Esophagus muscularis mucosa (tissue), 4 donors: ENCODE data around the gene PCDHB11. TPM values are rescaled to one million over a fixed set of nuclear protein-coding genes. Genes with fewer than 3 reads are reported as not detected.
A peak's percentile ranks its signal among the peaks of the same experiment; 100 is the strongest.
"Not testable (repeated sequence)": the region's sequence is repeated elsewhere in the genome, so short reads cannot be mapped to it uniquely, and the experiment has no call there.

Experiments used
- DNase-seq: peaks from one replicate; pipeline ENCODE4 v3.0.0-alpha.2; 2017; ENCODE audit errors: extremely low spot score
- H3K27ac ChIP-seq, 4 donors: fragments of 200-600 bp; sonication (generic); replicated peaks in 1 of 4; 1 replicate in 3 of 4; 2 replicates in 1 of 4; pipeline ENCODE4 v1.5.1; 2016 to 2019; ENCODE audit warnings: mild to moderate bottlenecking in 1 of 4
- H3K27me3 ChIP-seq, 4 donors: fragments of 200-600 bp; sonication (generic); one replicate each; pipeline versions ENCODE4 v1.5.1 to v1.6.0; 2016 to 2019
- H3K36me3 ChIP-seq, 4 donors: fragments of 200-600 bp; sonication (generic); one replicate each; pipeline ENCODE4 v1.5.1; 2016 to 2019
- H3K4me1 ChIP-seq, 4 donors: fragments of 200-600 bp; sonication (generic); one replicate each; pipeline ENCODE4 v1.5.1; 2016 to 2019
- H3K4me3 ChIP-seq, 4 donors: fragments of 200-600 bp; sonication (generic); 1 replicate in 2 of 4; 2 replicates in 2 of 4; pipeline ENCODE4 v1.5.1; 2016 to 2019; ENCODE audit warnings: mild to moderate bottlenecking in 4 of 4, moderate library complexity in 1 of 4
- H3K9me3 ChIP-seq, 4 donors: fragments of 200-600 bp; sonication (generic); 1 replicate in 3 of 4; 2 replicates in 1 of 4; pipeline ENCODE4 v1.5.1; 2016 to 2019
- CTCF ChIP-seq, 3 experiments: fragments of 200-600 bp in 2 of 3; fragments of 450-650 bp in 1 of 3; sonication (generic) in 2 of 3; IDR thresholded peaks; one replicate each; pipeline ENCODE4 v1.5.1; 2017 to 2019; ENCODE audit warnings: antibody characterized with exemption in 3 of 3, mild to moderate bottlenecking in 2 of 3, moderate library complexity in 1 of 3
- EP300 ChIP-seq: sonication (generic); formaldehyde crosslinking; IDR thresholded peaks from one replicate; pipeline ENCODE4 v1.6.1; 2017; ENCODE audit warnings: antibody characterized with exemption
- POLR2A ChIP-seq: fragments of 450-650 bp; IDR thresholded peaks from one replicate; pipeline ENCODE4 v1.6.1; 2017; ENCODE audit warnings: antibody characterized with exemption, moderate library complexity, mild to moderate bottlenecking, low read depth
- POLR2AphosphoS5 ChIP-seq, 2 donors: sonication (generic); formaldehyde crosslinking; IDR thresholded peaks; one replicate each; pipeline ENCODE4 v1.6.1; 2017; ENCODE audit warnings: antibody characterized with exemption in 2 of 2
- WGBS: methylation state at CpG from one replicate; pipeline ENCODE4 v1.1.5; 2018; 5-methylcytosine and 5-hydroxymethylcytosine counted together
- intact Hi-C: fragments of 100-400 bp; cut with DNase I; formaldehyde crosslinking; loops from one replicate; pipeline ENCODE4 v1.15.1; 2023
- total RNA-seq, 4 donors: library from RNA; depleted of rRNA; stranded (reverse); fragments of >200 nt; gene quantifications; one replicate each; pipeline versions ENCODE4 v1.1.0 to v1.2.1, GENCODE V29; 2016

The PCDHB11 gene
- total RNA-seq, 4 donors from 2014 or later: 1.7 to 4.6 (median 2.9) TPM

- Histone ChIP-seq H3K36me3 (no peaks in the 10 kb centered on the region), H3K27ac (no peak overlapping the region), H3K9me3 (peaks cover 0 to 82% (median 73%) of the 10 kb centered on the region in 4 donors), H3K4me1 (no peaks in the 10 kb centered on the region), H3K27me3 (peaks cover 0 to 64% (median 0%) of the 10 kb centered on the region in 4 donors), H3K4me3 (no peak overlapping the region)
- WGBS: 35% methylated on average over 21 of the region's 21 CpGs
- TF ChIP-seq POLR2AphosphoS5 (IDR thresholded peaks at IDR 0.05) (no peak), CTCF (IDR thresholded peaks at IDR 0.05) (no peak), EP300 (no peak), POLR2A (no peak)
- no peak for DNase-seq
- intact Hi-C loops: no loop called here
Measured at GRCh38 chr5:141155540-141156374, 43.7 kb upstream of the PCDHB11 start.

GRCh38 chr5:141157356-141157755, 42.1 kb upstream of the PCDHB11 start:
- 29% methylated on average over 6 of the region's 38 CpGs for WGBS
- peaks cover 0 to 72% (median 64%) of the 10 kb centered on the region in 4 donors for H3K9me3 ChIP-seq
- H3K27ac ChIP-seq, DNase-seq, H3K4me3 ChIP-seq, H3K36me3 ChIP-seq, H3K4me1 ChIP-seq, intact Hi-C loops: not testable (repeated sequence)
- peaks cover 0 to 49% (median 0%) of the 10 kb centered on the region in 4 donors for H3K27me3 ChIP-seq

- H3K36me3 ChIP-seq, intact Hi-C loops, H3K4me3 ChIP-seq, H3K27ac ChIP-seq, DNase-seq, H3K4me1 ChIP-seq: not testable (repeated sequence)
- peaks cover 0 to 48% (median 0%) of the 10 kb centered on the region in 4 donors for H3K27me3 ChIP-seq
- peaks cover 0 to 73% (median 67%) of the 10 kb centered on the region in 4 donors for H3K9me3 ChIP-seq
- 37% methylated on average over 17 of the region's 28 CpGs for WGBS
Measured at GRCh38 chr5:141157901-141158300, 41.5 kb upstream of the PCDHB11 start.

GRCh38 chr5:141172381-141173204, 26.8 kb upstream of the PCDHB11 start, which contains the start of gene PCDHB7:
Gene PCDHB7 (plus strand): TSS chr5:141172644. CDS start chr5:141172836, 192 bp downstream.
- intact Hi-C loops: no loop called here
- 35% methylated on average over 20 of the region's 20 CpGs for WGBS
- H3K9me3 ChIP-seq: peaks cover 0 to 55% (median 39%) of the 10 kb centered on the region in 4 donors
- H3K27ac ChIP-seq: no peak within 1 kb of the TSS
- peaks cover 0 to 44% (median 0%) of the 10 kb centered on the region in 4 donors for H3K27me3 ChIP-seq
- H3K4me1 ChIP-seq: no peaks in the 10 kb centered on the region
- no peak for DNase-seq
- H3K4me3 ChIP-seq: peak within 1 kb of the TSS; percentile 4 to 31 (median 17)
- peak in 2 of 3 experiments; percentile 31 for TF ChIP-seq CTCF (IDR thresholded peaks at IDR 0.05)
- TF ChIP-seq EP300: no peak
- no peak for TF ChIP-seq POLR2AphosphoS5 (IDR thresholded peaks at IDR 0.05)
- no peak for TF ChIP-seq POLR2A
- H3K36me3 ChIP-seq: no peaks in the 10 kb centered on the region

GRCh38 chr5:141174291-141175104, 24.9 kb upstream of the PCDHB11 start:
- intact Hi-C loops, DNase-seq, H3K4me3 ChIP-seq, H3K36me3 ChIP-seq, H3K4me1 ChIP-seq, H3K27ac ChIP-seq: not testable (repeated sequence)
- 37% methylated on average over 43 of the region's 79 CpGs for WGBS
- H3K9me3 ChIP-seq: peaks cover 0 to 66% (median 52%) of the 10 kb centered on the region in 4 donors
- peaks cover 0 to 59% (median 0%) of the 10 kb centered on the region in 4 donors for H3K27me3 ChIP-seq
